GM12874 (cell line): ENCODE results near the gene CETN3.

ENCODE experiments used
- CTCF ChIP-seq: IDR thresholded peaks from 2 replicates; pipeline ENCODE4 v1.5.1; 2011; ENCODE audit warnings: low read depth, mild to moderate bottlenecking, control low read depth, low read length, moderate library complexity; ENCODE audit not compliant: insufficient read depth

Gene CETN3

GRCh38 chr5:90421136-90421535 is 11.6 kb upstream of the CETN3 start:
- no peak for TF ChIP-seq CTCF

- no peak for TF ChIP-seq CTCF
These were observed 8.7 kb upstream of the CETN3 start for GRCh38 chr5:90418214-90418613.

GRCh38 chr5:90410178-90410762 is 714 bp upstream of the CETN3 start:
- no peak for TF ChIP-seq CTCF

- no peak for TF ChIP-seq CTCF
These were observed 812 bp downstream of the CETN3 start for GRCh38 chr5:90408571-90409317.

GRCh38 chr5:90406466-90406865 is 3.1 kb downstream of the CETN3 start:
- no peak for TF ChIP-seq CTCF

GRCh38 chr5:90402521-90403255 is 6.9 kb downstream of the CETN3 start:
- TF ChIP-seq CTCF, result no peak

- TF ChIP-seq CTCF, result no peak
These were observed 10.3 kb downstream of the CETN3 start for GRCh38 chr5:90399251-90399650.
